GM12801 (cell line): ENCODE data around the gene EAF2.

Experiments used
- CTCF ChIP-seq: IDR thresholded peaks from one replicate; pipeline ENCODE4 v1.5.1; 2011; ENCODE audit warnings: control low read depth; ENCODE audit not compliant: insufficient read length; ENCODE audit errors: extremely low read depth

EAF2 gene

GRCh38 chr3:121869736-121870135 lies 34.7 kb downstream of the EAF2 start:
- TF ChIP-seq CTCF = no peak

- TF ChIP-seq CTCF = no peak
Observed at GRCh38 chr3:121870717-121871116, 35.7 kb downstream of the EAF2 start.

GRCh38 chr3:121871430-121871829 lies 36.4 kb downstream of the EAF2 start:
- no peak for TF ChIP-seq CTCF

GRCh38 chr3:121878411-121878810 lies 43.4 kb downstream of the EAF2 start:
- no peak for TF ChIP-seq CTCF

- TF ChIP-seq CTCF = no peak
Observed at GRCh38 chr3:121883507-121883906, 48.5 kb downstream of the EAF2 start.

DNA sequence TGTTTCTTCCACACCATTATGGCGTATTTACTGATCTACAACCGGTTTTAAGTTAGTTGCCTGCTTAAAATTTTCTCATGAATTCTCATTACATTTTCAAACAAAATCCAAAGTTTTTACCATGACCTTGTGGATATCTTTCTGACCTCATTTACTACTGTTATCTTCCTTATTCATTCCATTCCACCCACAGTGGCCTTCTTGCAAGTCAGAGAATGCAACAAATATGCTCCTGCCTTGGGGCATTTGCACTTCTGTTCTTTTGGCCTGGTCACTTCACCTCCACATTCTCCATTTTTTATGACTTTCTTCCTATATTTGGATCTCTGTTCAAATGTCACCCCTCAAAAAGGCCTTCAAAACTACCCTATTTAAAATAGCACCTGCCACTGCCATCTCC lies 50.4 kb downstream of the EAF2 start:
- no peak for TF ChIP-seq CTCF

- TF ChIP-seq CTCF = no peak
Observed at GRCh38 chr3:121894301-121894990, 59.4 kb downstream of the EAF2 start, which contains the start of gene SLC15A2. TSS of gene SLC15A2 (plus strand) at chr3:121894401. CDS start at chr3:121894477, 76 bp downstream.
